ENCODE results near the gene SIRPA. TPM values are rescaled to one million over a fixed set of nuclear protein-coding genes. Genes with fewer than 3 reads are reported as not detected.

Gene SIRPA
- total and polyA plus RNA-seq, 2 of the 8 experiments (the other 6 are each of a cell fraction or from before 2014, with no cell fraction given) = 3.9 to 4.3 TPM

- Histone ChIP-seq H3K27me3 (replicated peaks in 1 of 4; ENCODE audit: control insufficient read depth in 3 of 4, extremely low read depth in 1 of 4, insufficient read depth in 3 of 4, low read length in 3 of 4) (no peaks in the 10 kb centered on the region), H3K23me2 (ENCODE audit: low read depth, low read length) (no peaks in the 10 kb centered on the region)
- POLR2A ChIA-PET (ENCODE audit: partially characterized antibody) = interaction anchor here (1.9 kb wide), 1 partner anchor 13 kb away, joined by 5 read pairs; no protein-coding TSS in a partner anchor
These were observed 38.9 kb downstream of the SIRPA start for GRCh38 chr20:1934156-1934555.

More at GRCh38 chr20:1934156-1934555, 38.9 kb downstream of the SIRPA start:
- Histone ChIP-seq H3K18ac (ENCODE audit: extremely low read depth, low read length) (no peak overlapping the region), H3K14ac (ENCODE audit: insufficient read length) (no peak overlapping the region), H3K36me3 (ENCODE audit: control insufficient read depth in 2 of 4, insufficient read depth in 4 of 4, low read length in 3 of 4) (no peaks in the 10 kb centered on the region), H4K91ac (replicated peaks; ENCODE audit: insufficient read length, low read length) (no peak overlapping the region), H3K4me1 (replicated peaks in 1 of 4; ENCODE audit: control insufficient read depth in 3 of 4, insufficient read depth in 4 of 4, low read length in 3 of 4) (peaks cover 0 to 6% (median 2%) of the 10 kb centered on the region in 4 experiments; a peak in 4 of 7 replicates), H3K4me2 (ENCODE audit: insufficient read depth in 1 of 2, low read depth in 2 of 2, low read length in 2 of 2) (no peak overlapping the region), H3K4ac (replicated peaks; ENCODE audit: insufficient read length, low read depth, low read length) (no peak overlapping the region), H4K20me1 (replicated peaks in 1 of 2; ENCODE audit: control insufficient read depth in 1 of 2, insufficient read depth in 2 of 2, low read length in 2 of 2) (no peaks in the 10 kb centered on the region), H2AFZ (ENCODE audit: low read length) (no peak overlapping the region), H3K27ac (ENCODE audit: low read depth, low read length) (no peak overlapping the region), H3K23ac (ENCODE audit: insufficient read length) (no peak overlapping the region), H2AK5ac (ENCODE audit: low read depth, low read length) (no peak overlapping the region), H3K9me3 (ENCODE audit: insufficient read depth in 2 of 2, low read depth in 1 of 2, low read length in 1 of 2) (no peaks in the 10 kb centered on the region), H3K9ac (replicated peaks in 1 of 4; ENCODE audit: extremely low read depth in 1 of 4, low read depth in 3 of 4, low read length in 3 of 4) (no peak overlapping the region), H3K79me2 (ENCODE audit: control insufficient read depth in 1 of 2, insufficient read depth in 2 of 2, low read length in 2 of 2) (no peaks in the 10 kb centered on the region), H4K5ac (ENCODE audit: insufficient read length, low read depth, low read length) (no peak overlapping the region), H3K79me1 (ENCODE audit: low read depth, low read length) (no peaks in the 10 kb centered on the region), H2BK5ac (ENCODE audit: low read depth, low read length) (no peak overlapping the region), H3K4me3 (ENCODE audit: extremely low read depth in 1 of 4, insufficient read depth in 2 of 4, low read depth in 3 of 4, low read length in 4 of 4) (no peak overlapping the region), H2BK15ac (ENCODE audit: low read length) (no peak overlapping the region), H3K56ac (replicated peaks; ENCODE audit: insufficient read length, low read depth, low read length) (no peak overlapping the region), H2BK120ac (replicated peaks; ENCODE audit: low read depth, low read length) (no peak overlapping the region), H2BK12ac (ENCODE audit: low read depth, low read length) (no peak overlapping the region), H4K8ac (ENCODE audit: extremely low read depth, insufficient read depth, low read length) (no peak overlapping the region), H2BK20ac (ENCODE audit: low read length) (no peak overlapping the region)
- FAIRE-seq (no peak), DNase-seq (ENCODE audit: low read depth in 1 of 2, low spot score in 2 of 2) (no peak)
- no peak for TF ChIP-seq HDAC2 (IDR thresholded peaks at IDR 0.05; ENCODE audit: borderline replicate concordance in 1 of 2, low read depth in 2 of 2, low read length in 2 of 2)
- TF ChIP-seq CBX8 (IDR thresholded peaks at IDR 0.05; ENCODE audit: borderline replicate concordance, low read depth, low read length) = no peak
- no peak for TF ChIP-seq SIX5 (IDR thresholded peaks at IDR 0.05; ENCODE audit: low read depth, low read length)
- no peak for TF ChIP-seq BACH1 (IDR thresholded peaks at IDR 0.05; ENCODE audit: low read length)
- no peak for TF ChIP-seq TAF1 (IDR thresholded peaks at IDR 0.05; ENCODE audit: low read depth, low read length)
- TF ChIP-seq CEBPB (IDR thresholded peaks at IDR 0.05; ENCODE audit: low read depth, low read length) = no peak
- no peak for TF ChIP-seq RAD21 (IDR thresholded peaks at IDR 0.05 in 1 of 2, conservative IDR thresholded peaks at IDR 0.05 in 1 of 2; ENCODE audit: low read depth in 2 of 2, low read length in 2 of 2)
- WGBS, 2 experiments (ENCODE audit: extremely low coverage in 1 of 2, insufficient coverage in 1 of 2, insufficient read length in 1 of 2, insufficient replicate concordance in 2 of 2, low coverage in 1 of 2, low lambda C conversion rate in 2 of 2, missing lambda C conversion rate in 1 of 2) = 89% methylated on average over 1 of the region's 1 CpG; no CpG with 5 or more reads in 1 of the 2 experiments
- CTCF ChIA-PET (ENCODE audit: partially characterized antibody) = interaction anchor here (0.9 to 1.4 kb wide), 3 partner anchors 32 to 238 kb away, joined by 3 to 4 read pairs (median 3); no protein-coding TSS in a partner anchor
